Stomach smooth muscle (tissue), 2 donors: ENCODE results near the gene PLXNA1.

Experiments
- H3K27ac ChIP-seq: one replicate; pipeline ENCODE4 v1.7.0; 2013; ENCODE audit warnings: mild to moderate bottlenecking, low read length, inconsistent platforms
- H3K27me3 ChIP-seq, 2 donors: one replicate each; pipeline ENCODE4 v1.7.0; 2013; ENCODE audit warnings: low read length in 2 of 2; ENCODE audit not compliant: insufficient read depth in 2 of 2, control insufficient read depth in 1 of 2
- H3K36me3 ChIP-seq, 2 donors: one replicate each; pipeline ENCODE4 v1.7.0; 2013; ENCODE audit warnings: low read length in 2 of 2; ENCODE audit not compliant: control insufficient read depth in 2 of 2, insufficient read depth in 2 of 2
- H3K4me1 ChIP-seq: one replicate; pipeline ENCODE4 v1.7.0; 2013; ENCODE audit warnings: low read length; ENCODE audit not compliant: control insufficient read depth, insufficient read depth
- H3K4me3 ChIP-seq, 2 donors: one replicate each; pipeline ENCODE4 v1.7.0; 2013; ENCODE audit warnings: low read length in 2 of 2
- H3K9ac ChIP-seq, 2 donors: one replicate each; pipeline ENCODE4 v1.7.0; 2013; ENCODE audit warnings: low read length in 2 of 2, mild to moderate bottlenecking in 1 of 2
- H3K9me3 ChIP-seq, 2 donors: one replicate each; pipeline ENCODE4 v1.7.0; 2013; ENCODE audit warnings: low read length in 2 of 2; ENCODE audit not compliant: control insufficient read depth in 2 of 2
- donor health status: healthy.
- donor health status: Pancreatic carcinoma.

PLXNA1 gene

GRCh38 chr3:127014536-127015281 lies 31.8 kb downstream of the PLXNA1 start:
- H3K9me3 ChIP-seq = no peaks in the 10 kb centered on the region
- H3K4me3 ChIP-seq = no peak overlapping the region
- H3K4me1 ChIP-seq = peaks cover 3% of the 10 kb centered on the region
- H3K27ac ChIP-seq = no peak overlapping the region
- H3K27me3 ChIP-seq = no peaks in the 10 kb centered on the region
- no peak overlapping the region for H3K9ac ChIP-seq
- H3K36me3 ChIP-seq = peaks cover 19 to 43% of the 10 kb centered on the region in 2 donors

- Histone ChIP-seq H3K27me3 (no peaks in the 10 kb centered on the region), H3K36me3 (peaks cover 19 to 47% of the 10 kb centered on the region in 2 donors), H3K27ac (no peak overlapping the region), H3K4me3 (no peak overlapping the region), H3K9me3 (no peaks in the 10 kb centered on the region), H3K9ac (no peak overlapping the region), H3K4me1 (peaks cover 3% of the 10 kb centered on the region)
Measured at GRCh38 chr3:127015282-127016042, 32.5 kb downstream of the PLXNA1 start.

- H3K9ac ChIP-seq = no peak overlapping the region
- peaks cover 3% of the 10 kb centered on the region for H3K4me1 ChIP-seq
- H3K36me3 ChIP-seq = peaks cover 23 to 48% of the 10 kb centered on the region in 2 donors
- H3K27ac ChIP-seq = no peak overlapping the region
- H3K4me3 ChIP-seq = no peak overlapping the region
- no peaks in the 10 kb centered on the region for H3K27me3 ChIP-seq
- no peaks in the 10 kb centered on the region for H3K9me3 ChIP-seq
Measured at GRCh38 chr3:127016043-127016343, 33.1 kb downstream of the PLXNA1 start.

DNA sequence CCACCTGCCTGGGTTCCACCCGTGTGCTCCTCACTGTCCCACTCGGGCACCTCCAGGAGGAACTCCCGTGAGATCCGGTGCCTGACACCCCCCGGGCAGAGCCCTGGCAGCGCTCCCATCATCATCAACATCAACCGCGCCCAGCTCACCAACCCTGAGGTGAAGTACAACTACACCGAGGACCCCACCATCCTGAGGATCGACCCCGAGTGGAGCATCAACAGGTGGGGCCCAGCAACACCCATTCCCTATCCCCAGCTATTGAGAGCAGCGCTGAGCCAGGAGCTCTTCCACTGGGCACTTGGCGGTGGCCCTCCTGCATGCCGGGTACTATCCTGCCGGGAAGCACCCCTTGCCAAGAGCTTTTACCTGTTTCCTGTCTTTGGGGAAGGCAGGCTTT lies 33.5 kb downstream of the PLXNA1 start:
- H3K4me3 ChIP-seq = no peak overlapping the region
- no peaks in the 10 kb centered on the region for H3K4me1 ChIP-seq
- no peaks in the 10 kb centered on the region for H3K9me3 ChIP-seq
- H3K9ac ChIP-seq = no peak overlapping the region
- peaks cover 28 to 53% of the 10 kb centered on the region in 2 donors for H3K36me3 ChIP-seq
- no peaks in the 10 kb centered on the region for H3K27me3 ChIP-seq
- H3K27ac ChIP-seq = no peak overlapping the region

GRCh38 chr3:127017229-127017628 lies 34.3 kb downstream of the PLXNA1 start:
- H3K36me3 ChIP-seq = peaks cover 24 to 56% of the 10 kb centered on the region in 2 donors
- no peak overlapping the region for H3K9ac ChIP-seq
- H3K4me1 ChIP-seq = no peaks in the 10 kb centered on the region
- no peak overlapping the region for H3K4me3 ChIP-seq
- H3K27ac ChIP-seq = no peak overlapping the region
- no peaks in the 10 kb centered on the region for H3K27me3 ChIP-seq
- no peaks in the 10 kb centered on the region for H3K9me3 ChIP-seq

GRCh38 chr3:127017781-127018180 lies 34.9 kb downstream of the PLXNA1 start:
- no peak overlapping the region for H3K27ac ChIP-seq
- peaks cover 21 to 56% of the 10 kb centered on the region in 2 donors for H3K36me3 ChIP-seq
- no peak overlapping the region for H3K4me3 ChIP-seq
- H3K4me1 ChIP-seq = no peaks in the 10 kb centered on the region
- no peaks in the 10 kb centered on the region for H3K27me3 ChIP-seq
- no peak overlapping the region for H3K9ac ChIP-seq
- H3K9me3 ChIP-seq = no peaks in the 10 kb centered on the region

GRCh38 chr3:127018306-127018828 lies 35.5 kb downstream of the PLXNA1 start:
- Histone ChIP-seq H3K9ac (no peak overlapping the region), H3K4me3 (no peak overlapping the region), H3K4me1 (no peaks in the 10 kb centered on the region), H3K27ac (no peak overlapping the region), H3K36me3 (peaks cover 20 to 57% of the 10 kb centered on the region in 2 donors), H3K9me3 (no peaks in the 10 kb centered on the region), H3K27me3 (no peaks in the 10 kb centered on the region)

- H3K27me3 ChIP-seq = no peaks in the 10 kb centered on the region
- no peak overlapping the region for H3K27ac ChIP-seq
- no peak overlapping the region for H3K9ac ChIP-seq
- no peaks in the 10 kb centered on the region for H3K4me1 ChIP-seq
- no peaks in the 10 kb centered on the region for H3K9me3 ChIP-seq
- H3K4me3 ChIP-seq = no peak overlapping the region
- H3K36me3 ChIP-seq = peaks cover 18 to 59% of the 10 kb centered on the region in 2 donors
Measured at GRCh38 chr3:127019449-127019848, 36.5 kb downstream of the PLXNA1 start.

GRCh38 chr3:127020543-127020942 lies 37.6 kb downstream of the PLXNA1 start:
- H3K36me3 ChIP-seq = peaks cover 18 to 56% of the 10 kb centered on the region in 2 donors
- H3K9ac ChIP-seq = no peak overlapping the region
- H3K27ac ChIP-seq = no peak overlapping the region

GRCh38 chr3:127022849-127023248 lies 39.9 kb downstream of the PLXNA1 start:
- no peaks in the 10 kb centered on the region for H3K9me3 ChIP-seq
- no peak overlapping the region for H3K27ac ChIP-seq
- peaks cover 14 to 51% of the 10 kb centered on the region in 2 donors for H3K36me3 ChIP-seq
- H3K9ac ChIP-seq = no peak overlapping the region
- no peaks in the 10 kb centered on the region for H3K27me3 ChIP-seq
- H3K4me1 ChIP-seq = no peaks in the 10 kb centered on the region
- H3K4me3 ChIP-seq = no peak overlapping the region

More at GRCh38 chr3:127020543-127020942, 37.6 kb downstream of the PLXNA1 start:
- H3K27me3 ChIP-seq = no peaks in the 10 kb centered on the region
- no peak overlapping the region for H3K4me3 ChIP-seq
- no peaks in the 10 kb centered on the region for H3K4me1 ChIP-seq
- H3K9me3 ChIP-seq = no peaks in the 10 kb centered on the region

DNA sequence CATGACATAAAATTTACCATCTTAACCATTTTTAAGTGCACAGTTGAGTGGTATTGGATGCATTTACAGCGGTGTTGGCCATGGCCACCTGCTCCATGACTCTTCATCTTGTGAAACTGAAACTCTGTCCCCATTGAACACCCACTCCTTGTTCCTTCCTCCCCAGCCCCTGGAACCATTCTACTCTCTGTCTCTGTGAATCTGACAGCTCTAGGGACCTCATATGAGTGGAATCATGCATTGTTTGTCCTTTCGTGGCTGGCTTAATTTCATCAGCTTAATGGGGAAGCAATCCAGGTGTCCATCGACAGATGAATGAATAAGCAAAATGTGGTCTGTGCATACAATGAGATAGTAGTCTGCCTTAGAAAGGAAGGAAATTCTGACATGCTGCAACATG lies 42.5 kb downstream of the PLXNA1 start:
- Histone ChIP-seq H3K27ac (no peak overlapping the region), H3K36me3 (peaks cover 13 to 41% of the 10 kb centered on the region in 2 donors), H3K4me1 (no peaks in the 10 kb centered on the region), H3K9ac (no peak overlapping the region), H3K4me3 (no peak overlapping the region), H3K9me3 (no peaks in the 10 kb centered on the region), H3K27me3 (no peaks in the 10 kb centered on the region)
